Measurements from ENCODE around the gene MCRIP1. TPM values are rescaled to one million over a fixed set of nuclear protein-coding genes. Genes with fewer than 3 reads are reported as not detected.
A peak's percentile ranks its signal among the peaks of the same experiment; 100 is the strongest.

Gene MCRIP1
- total and polyA plus RNA-seq, 10 of the 15 experiments (the other 5 are each of a cell fraction or from before 2014, with no cell fraction given) = 0.31 to 54.4 (median 30.8) TPM

GRCh38 chr17:81859906-81860755, 27.0 kb upstream of the MCRIP1 start, which contains the start of gene P4HB (continued):
- peak; percentile 96; the same call in 1 of the 2 replicates for TF ChIP-seq NFXL1 (IDR thresholded peaks at IDR 0.05; ENCODE audit: borderline replicate concordance)
- no peak; the same call in 1 of the 2 replicates for TF ChIP-seq DPF2 (IDR thresholded peaks at IDR 0.05)
- no peak for TF ChIP-seq TARDBP (IDR thresholded peaks at IDR 0.05; ENCODE audit: borderline replicate concordance)
- TF ChIP-seq EZH2 (IDR thresholded peaks at IDR 0.05; ENCODE audit: borderline replicate concordance, control insufficient read depth, low read depth, low read length) = no peak
- TF ChIP-seq TCF12 (IDR thresholded peaks at IDR 0.05; ENCODE audit: low read depth, low read length) = peak; percentile 61; the same call in 1 of the 2 replicates
- peak; percentile 81; the same call in 1 of the 2 replicates for TF ChIP-seq STAT1 (conservative IDR thresholded peaks at IDR 0.05)
- peak; percentile 95 for TF ChIP-seq POLR2AphosphoS5 (IDR thresholded peaks at IDR 0.05; ENCODE audit: low read length)
- 0 out of 2 replicates have a peak, but pooled peaks have one; percentile 52 for TF ChIP-seq ZNF217 (IDR thresholded peaks at IDR 0.05)
- TF ChIP-seq TCF3 (IDR thresholded peaks at IDR 0.05; ENCODE audit: borderline replicate concordance, insufficient read depth, low read depth, low read length) = peak; percentile 66; the same call in 1 of the 2 replicates
- peak in 1 of 2 experiments; percentile 4; a peak in 1 of 4 replicates for TF ChIP-seq BHLHE40 (IDR thresholded peaks at IDR 0.05; ENCODE audit: borderline replicate concordance in 1 of 2, low read depth in 2 of 2, low read length in 1 of 2)
- TF ChIP-seq SMAD1 (IDR thresholded peaks at IDR 0.05; ENCODE audit: low read depth, partially characterized antibody) = no peak
- TF ChIP-seq USF1 (IDR thresholded peaks at IDR 0.05; ENCODE audit: borderline replicate concordance, extremely low read length, insufficient read depth, low read depth, low read length) = no peak
- peak; percentile 70; the same call in 1 of the 2 replicates for TF ChIP-seq TAF1 (IDR thresholded peaks at IDR 0.05; ENCODE audit: borderline replicate concordance, low read depth, low read length)
- TF ChIP-seq MTA2 (IDR thresholded peaks at IDR 0.05; ENCODE audit: low read depth) = no peak
- no peak for TF ChIP-seq CUX1 (IDR thresholded peaks at IDR 0.05; ENCODE audit: insufficient replicate concordance, low read depth, low read length)
- no peak for TF ChIP-seq CTCF (IDR thresholded peaks at IDR 0.05 in 2 of 3, conservative IDR thresholded peaks at IDR 0.05 in 1 of 3; ENCODE audit: control insufficient read depth in 2 of 3, extremely low read depth in 1 of 3, insufficient read depth in 1 of 3, low read depth in 3 of 3, low read length in 3 of 3)
- peak; percentile 90 for TF ChIP-seq LARP7 (IDR thresholded peaks at IDR 0.05)
- peak; percentile 91 for TF ChIP-seq BACH1 (IDR thresholded peaks at IDR 0.05; ENCODE audit: borderline replicate concordance)
- TF ChIP-seq NR2F1 (conservative IDR thresholded peaks at IDR 0.05) = peak; percentile 50
- peak; percentile 90; the same call in 2 of the 3 replicates for TF ChIP-seq POU2F2 (IDR thresholded peaks at IDR 0.05; ENCODE audit: borderline replicate concordance, low read depth, low read length)
- TF ChIP-seq ZNF622 (IDR thresholded peaks at IDR 0.05) = no peak
- no peak for TF ChIP-seq RBBP5 (conservative IDR thresholded peaks at IDR 0.05)
